ENCODE measurements around the gene ARCN1.
"Not testable (repeated sequence)": the region's sequence is repeated elsewhere in the genome, so short reads cannot be mapped to it uniquely, and the experiment has no call there.

The ARCN1 gene

DNA sequence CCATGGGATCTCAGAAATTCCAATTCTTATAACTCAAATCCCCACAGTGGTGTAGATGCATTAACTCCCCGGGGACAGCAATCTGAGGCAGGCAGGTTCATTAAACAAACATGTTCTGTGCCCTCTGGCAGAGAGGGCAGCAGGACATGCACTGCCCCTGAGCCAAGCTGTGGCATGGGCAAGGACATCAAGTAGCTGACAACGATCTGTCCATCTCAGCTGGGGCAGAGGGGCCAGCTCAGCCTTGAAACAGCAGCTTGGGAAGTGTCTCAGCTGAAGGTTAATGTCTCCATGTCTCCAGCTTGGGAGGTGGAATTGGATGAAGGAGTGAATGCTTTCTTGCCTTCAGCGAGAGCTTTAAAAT is 27.6 kb upstream of the ARCN1 start:
- DNase-seq, result no peak

DNA sequence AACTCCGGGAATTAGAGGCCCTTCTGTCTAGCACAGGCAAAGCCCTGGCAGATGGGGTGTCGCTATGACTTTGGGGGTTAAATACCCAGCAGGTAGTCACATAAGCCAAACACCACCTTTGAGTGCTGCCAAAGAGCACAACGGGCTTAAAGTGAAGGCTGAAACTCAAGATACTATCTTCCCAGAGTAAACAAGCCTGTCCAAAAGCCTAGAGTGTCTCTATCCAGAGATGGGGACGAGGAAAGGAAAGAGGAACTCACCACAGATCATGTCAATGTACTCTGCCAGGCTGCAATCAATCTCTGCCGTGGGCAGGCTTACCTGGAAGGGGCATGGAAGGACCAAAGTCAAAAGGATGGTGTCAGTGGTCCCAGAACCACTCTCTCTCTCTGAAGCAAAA is 26.7 kb upstream of the ARCN1 start:
- DNase-seq, result no peak

- no peak for DNase-seq
These were observed 25.1 kb upstream of the ARCN1 start for GRCh38 chr11:118547132-118547531.

DNA sequence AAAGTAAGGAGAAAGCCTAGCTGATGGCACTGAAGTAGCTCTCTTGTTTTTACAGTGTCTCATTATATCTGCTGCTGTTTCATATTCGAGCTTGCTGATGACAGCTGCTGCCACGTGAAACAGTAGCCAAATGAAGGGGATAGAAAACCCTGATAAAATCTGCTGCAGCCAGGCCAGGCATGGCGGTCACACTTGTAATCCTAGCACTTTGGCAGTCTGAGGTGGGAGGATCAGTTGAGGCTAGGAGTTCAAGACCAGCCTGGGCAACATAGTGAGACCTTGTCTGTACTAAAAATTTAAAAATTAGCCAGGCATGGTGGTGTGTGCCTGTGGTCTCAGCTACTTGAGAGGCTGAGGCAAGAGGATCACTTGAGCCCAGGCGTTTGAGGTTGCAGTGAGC is 19.9 kb upstream of the ARCN1 start:
- DNase-seq, result no peak

DNA sequence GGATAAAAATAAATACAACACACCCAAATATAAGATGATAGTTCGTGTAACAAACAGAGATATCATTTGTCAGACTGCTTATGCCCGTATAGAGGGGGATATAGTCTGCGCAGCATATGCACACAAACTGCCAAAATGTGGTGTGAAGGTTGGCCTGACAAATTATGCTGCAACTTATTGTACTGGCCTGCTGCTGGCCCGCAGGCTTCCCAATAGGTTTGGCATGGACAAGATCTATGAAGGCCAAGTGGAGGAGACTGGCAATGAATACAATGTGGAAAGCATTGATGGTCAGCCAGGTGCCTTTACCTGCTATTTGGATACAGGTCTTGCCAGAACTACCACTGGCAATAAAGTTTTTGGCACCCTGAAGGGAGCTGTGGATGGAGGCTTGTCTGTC is 11.4 kb upstream of the ARCN1 start:
- no peak for DNase-seq

DNA sequence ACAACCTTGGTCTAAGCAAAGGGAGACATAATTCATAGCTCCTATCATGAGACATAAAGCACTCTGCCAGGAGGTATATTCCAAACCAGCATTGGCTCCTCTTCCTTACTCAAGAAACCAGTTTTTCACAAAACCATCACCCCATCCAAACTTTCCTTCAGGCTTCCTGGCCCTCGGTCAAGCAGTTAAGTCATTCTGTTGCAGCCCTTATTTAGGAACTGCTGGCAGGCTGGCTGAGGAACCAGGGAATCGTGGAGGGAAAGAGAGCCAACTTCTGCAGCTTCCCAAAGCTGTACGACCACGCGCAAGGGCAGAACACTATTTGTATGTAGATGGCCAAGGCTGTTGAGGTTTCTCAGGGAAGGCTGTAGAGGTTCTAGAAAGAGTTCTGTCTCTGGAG is 7.2 kb upstream of the ARCN1 start:
- no peak for DNase-seq

GRCh38 chr11:118569670-118570069 is 2.5 kb upstream of the ARCN1 start:
- no peak for DNase-seq

GRCh38 chr11:118570787-118571186 is 1.4 kb upstream of the ARCN1 start:
- DNase-seq, result no peak

- DNase-seq, result not testable (repeated sequence)
These were observed 528 bp upstream of the ARCN1 start for GRCh38 chr11:118571701-118572060.

GRCh38 chr11:118572981-118573550 is 857 bp downstream of the ARCN1 start:
- no peak for DNase-seq

- DNase-seq, result no peak
These were observed 2.4 kb downstream of the ARCN1 start for GRCh38 chr11:118574636-118575035.

DNA sequence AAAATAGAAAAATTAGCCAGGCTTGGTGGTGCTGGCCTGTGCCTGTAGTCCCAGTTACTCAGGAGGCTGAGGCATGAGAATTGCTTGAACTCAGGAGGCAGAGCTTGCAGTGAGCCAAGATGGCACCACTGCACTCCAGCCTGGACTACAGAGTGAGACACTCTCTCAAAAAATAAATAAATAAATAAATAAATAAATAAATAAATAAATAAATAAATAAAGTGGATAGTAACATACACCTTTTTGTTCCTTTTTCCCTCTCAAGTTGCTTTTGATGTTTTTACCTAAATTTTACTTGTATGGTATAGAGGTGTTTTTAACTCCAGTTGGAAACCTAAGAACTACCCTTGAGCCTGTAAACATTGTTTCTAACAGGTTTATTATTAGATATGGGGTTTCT is 5.8 kb downstream of the ARCN1 start:
- not testable (repeated sequence) for DNase-seq

DNA sequence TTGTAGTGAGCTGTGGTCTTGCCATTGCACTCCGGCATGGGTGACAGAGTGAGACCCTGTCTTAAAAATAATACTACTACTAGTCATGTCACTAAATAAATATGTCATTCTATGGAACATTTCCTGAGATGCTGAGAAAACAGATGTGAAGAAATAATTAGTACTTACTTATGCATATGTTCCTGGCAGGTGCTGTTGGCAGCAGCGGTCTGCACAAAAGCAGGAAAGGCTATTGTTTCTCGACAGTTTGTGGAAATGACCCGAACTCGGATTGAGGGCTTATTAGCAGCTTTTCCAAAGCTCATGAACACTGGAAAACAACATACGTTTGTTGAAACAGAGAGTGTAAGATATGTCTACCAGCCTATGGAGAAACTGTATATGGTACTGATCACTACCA is 8.8 kb downstream of the ARCN1 start:
- no peak for DNase-seq

- no peak for DNase-seq
These were observed 15.7 kb downstream of the ARCN1 start for GRCh38 chr11:118587952-118588351.

DNA sequence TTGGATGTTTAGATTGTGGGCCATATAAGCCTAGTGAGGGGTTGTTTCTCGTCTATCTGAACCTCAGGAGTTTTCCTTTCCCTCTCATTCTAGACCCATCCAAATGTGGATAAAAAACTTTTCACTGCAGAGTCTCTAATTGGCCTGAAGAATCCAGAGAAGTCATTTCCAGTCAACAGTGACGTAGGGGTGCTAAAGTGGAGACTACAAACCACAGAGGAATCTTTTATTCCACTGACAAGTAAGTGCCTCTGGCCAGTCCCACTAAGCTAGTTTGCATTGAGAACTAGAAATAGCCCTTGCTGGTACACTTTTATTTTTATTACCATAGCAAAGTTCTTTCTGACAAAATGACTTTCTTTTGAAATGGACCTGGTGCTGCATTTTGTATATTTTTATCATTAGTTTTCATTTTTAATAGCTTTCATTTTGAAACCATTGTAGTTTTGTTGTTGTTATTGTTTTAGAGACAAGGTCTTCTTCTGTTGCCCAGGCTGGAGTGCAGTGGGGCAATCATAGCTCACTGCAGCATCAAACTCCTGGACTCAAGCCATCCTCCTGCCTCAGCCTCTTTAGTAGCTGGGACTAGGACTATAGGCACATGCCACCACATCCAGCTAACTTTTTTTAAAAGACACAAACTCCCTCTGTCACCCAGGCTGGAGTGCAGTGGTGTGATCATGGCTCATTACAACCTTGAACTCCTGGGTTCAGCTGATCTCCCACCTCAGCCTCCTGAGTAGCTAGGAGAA is 20.6 kb downstream of the ARCN1 start:
- DNase-seq, result no peak

GRCh38 chr11:118594984-118595383 is 22.8 kb downstream of the ARCN1 start:
- not testable (repeated sequence) for DNase-seq

DNA sequence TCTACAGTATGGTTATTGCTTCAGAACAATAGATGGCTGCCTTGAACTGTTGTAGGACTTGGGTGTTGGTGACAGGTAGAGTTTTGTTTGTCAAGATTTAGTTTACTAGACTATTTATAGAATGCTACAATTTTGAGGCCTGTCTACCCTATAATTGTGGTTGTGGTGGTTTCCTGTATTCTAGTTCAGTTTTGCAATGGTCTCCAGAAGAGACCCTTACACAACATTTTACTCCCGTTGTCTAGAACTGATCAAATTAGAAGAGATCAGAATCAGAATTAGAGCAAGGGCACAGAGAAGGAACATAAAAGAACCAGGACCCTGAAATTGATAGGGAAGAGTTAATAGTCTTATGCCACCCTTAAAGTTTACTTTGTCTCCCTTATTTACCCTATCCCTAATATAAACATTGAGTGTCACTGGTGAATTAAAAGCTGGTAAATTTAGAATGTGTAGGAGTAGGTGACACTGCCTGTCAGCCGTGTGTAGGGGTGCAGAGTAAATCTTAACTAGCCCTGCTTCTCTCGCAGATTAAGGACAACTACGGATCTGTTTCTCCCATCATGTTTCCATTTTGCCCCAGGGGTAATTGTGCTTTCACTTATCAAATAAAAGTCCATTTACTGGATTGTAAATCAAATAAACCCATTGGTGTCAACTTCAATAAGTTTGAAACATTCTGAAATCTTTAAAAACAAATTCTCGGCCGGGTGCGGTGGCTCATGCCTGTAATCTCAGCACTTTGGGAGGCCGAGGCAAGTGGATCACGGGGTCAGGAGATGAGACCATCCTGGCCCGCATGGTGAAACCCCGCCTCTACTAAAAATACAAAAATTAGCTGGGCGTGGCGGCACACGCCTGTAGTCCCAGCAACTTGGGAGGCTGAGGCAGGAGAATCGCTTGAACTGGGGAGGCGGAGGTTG is 24.3 kb downstream of the ARCN1 start:
- DNase-seq, result no peak

DNA sequence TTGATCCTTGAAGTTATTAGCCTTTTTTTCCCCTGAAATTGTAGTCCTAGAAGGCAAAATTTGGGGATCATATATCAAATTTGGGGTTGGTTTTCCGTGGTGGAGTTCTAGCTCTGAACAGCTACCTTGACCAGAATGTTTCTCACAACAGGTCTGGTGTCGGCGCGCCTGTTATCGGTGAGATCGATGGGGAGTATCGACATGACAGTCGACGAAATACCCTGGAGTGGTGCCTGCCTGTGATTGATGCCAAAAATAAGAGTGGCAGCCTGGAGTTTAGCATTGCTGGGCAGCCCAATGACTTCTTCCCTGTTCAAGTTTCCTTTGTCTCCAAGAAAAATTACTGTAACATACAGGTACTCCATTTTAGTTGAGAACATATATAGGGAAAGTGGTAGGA is 25.3 kb downstream of the ARCN1 start:
- DNase-seq, result no peak

DNA sequence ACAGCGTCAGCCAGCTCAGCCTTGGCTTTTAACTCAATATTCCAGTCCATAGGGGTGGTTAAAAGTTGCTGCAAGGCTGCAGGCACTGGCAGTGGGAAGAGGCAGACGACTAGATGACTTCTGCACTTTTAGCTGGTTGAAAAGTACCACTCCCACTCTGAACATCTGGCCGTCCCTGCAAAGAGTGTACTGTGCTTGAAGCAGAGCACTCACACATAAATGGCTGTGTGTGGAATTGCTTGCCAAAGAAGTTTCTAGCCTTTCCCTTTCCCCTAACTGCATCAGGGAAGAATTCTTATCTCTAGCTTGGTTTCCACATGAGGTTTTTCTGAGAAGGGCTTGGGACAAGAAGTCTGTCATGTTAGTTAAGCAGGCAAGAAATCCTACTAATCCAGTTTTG is 30.1 kb downstream of the ARCN1 start:
- DNase-seq, result no peak

- not testable (repeated sequence) for DNase-seq
These were observed 31.5 kb downstream of the ARCN1 start for GRCh38 chr11:118603709-118604108.

- DNase-seq, result no peak
These were observed 32.4 kb downstream of the ARCN1 start for GRCh38 chr11:118604566-118604965.

DNA sequence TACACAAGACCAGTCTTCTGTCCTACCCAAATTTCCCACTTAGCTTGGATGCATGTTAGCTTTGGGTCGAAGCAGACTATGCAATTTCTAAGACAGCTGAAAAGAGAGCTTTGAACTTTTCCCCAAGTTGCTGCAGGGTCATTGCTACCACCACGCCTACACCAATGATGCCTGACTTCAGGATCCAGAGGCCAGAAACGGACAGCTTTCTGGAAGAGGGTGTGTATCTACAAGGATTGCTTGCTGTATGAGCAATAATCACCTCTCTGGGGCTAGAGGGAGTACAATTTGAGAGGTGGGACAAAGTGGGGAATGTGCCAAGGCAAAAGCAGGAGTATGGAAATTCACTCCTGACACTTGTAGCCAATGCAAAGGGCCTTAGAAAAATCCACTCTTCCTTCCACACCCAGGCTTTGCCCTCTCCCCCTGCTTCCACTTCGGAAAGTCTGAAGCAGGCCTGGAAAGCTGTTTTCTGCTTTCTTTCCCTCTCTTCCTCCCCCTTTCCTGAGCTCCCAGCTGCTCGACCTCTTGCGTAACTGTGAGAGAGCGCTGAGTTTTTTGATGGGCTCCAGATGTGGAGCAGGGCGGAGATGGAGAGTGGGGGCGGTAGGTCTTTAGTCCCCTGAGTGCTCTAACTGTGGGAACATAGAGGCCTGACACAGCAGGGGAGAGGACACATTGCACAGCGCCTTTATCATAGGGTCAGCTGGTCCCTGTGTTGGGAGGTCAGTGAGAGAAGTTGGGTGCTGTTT is 33.1 kb downstream of the ARCN1 start:
- DNase-seq, result no peak

GRCh38 chr11:118606157-118606843 is 34.1 kb downstream of the ARCN1 start:
- no peak for DNase-seq
